ENCODE measurements around the gene DDO.

DNA sequence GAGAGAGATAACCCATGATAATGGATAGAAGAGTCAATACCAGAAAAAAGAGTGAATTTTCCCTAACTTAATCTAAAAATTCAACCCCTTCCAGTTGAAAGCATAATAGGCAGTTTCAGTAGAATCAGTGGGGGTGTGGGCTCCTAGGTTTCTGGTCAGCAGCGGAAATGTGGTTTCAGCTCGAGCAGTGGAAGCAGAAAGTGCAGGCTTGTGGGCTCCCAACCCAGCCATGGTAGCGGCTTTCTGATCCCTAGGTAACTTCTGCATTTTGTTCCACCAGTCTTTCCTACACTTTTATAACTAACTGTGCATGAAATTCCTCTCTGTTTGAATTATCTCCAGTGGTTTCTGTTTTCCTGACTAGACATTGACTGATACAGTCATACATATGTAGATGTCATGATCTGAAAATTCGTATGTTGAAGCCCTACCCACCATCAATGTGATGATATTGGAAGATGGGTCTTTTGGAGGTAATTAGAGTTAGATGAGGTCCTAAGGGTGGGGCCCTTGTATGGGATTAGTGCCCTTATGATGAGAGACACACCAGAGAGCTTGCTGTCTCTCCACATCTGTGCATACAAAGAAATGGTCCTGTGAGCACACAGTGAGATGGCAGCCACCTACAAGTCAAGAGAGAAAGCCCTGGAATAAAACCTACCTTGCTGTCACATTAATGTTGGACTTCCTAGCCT, 6.5 kb upstream of the DDO start:
- no peak for TF ChIP-seq ARNT (IDR thresholded peaks at IDR 0.05)
- TF ChIP-seq SUZ12 (IDR thresholded peaks at IDR 0.05): no peak
- no peak for TF ChIP-seq BHLHE40 (IDR thresholded peaks at IDR 0.05; ENCODE audit: borderline replicate concordance)
- no peak for TF ChIP-seq LEF1 (IDR thresholded peaks at IDR 0.05; ENCODE audit: borderline replicate concordance)
- TF ChIP-seq HDGF (IDR thresholded peaks at IDR 0.05; ENCODE audit: borderline replicate concordance): no peak
- TF ChIP-seq NFRKB (IDR thresholded peaks at IDR 0.05): no peak
- TF ChIP-seq ELF4 (IDR thresholded peaks at IDR 0.05): no peak
- TF ChIP-seq FOXA1 (IDR thresholded peaks at IDR 0.05): no peak
